ENCODE results near the gene ADGRD1. TPM values are rescaled to one million over a fixed set of nuclear protein-coding genes. Genes with fewer than 3 reads are reported as not detected.

The ADGRD1 gene
- total and polyA plus RNA-seq, 2 of the 8 experiments (the other 6 are each of a cell fraction or from before 2014, with no cell fraction given): 0.36 to 0.48 TPM

DNA sequence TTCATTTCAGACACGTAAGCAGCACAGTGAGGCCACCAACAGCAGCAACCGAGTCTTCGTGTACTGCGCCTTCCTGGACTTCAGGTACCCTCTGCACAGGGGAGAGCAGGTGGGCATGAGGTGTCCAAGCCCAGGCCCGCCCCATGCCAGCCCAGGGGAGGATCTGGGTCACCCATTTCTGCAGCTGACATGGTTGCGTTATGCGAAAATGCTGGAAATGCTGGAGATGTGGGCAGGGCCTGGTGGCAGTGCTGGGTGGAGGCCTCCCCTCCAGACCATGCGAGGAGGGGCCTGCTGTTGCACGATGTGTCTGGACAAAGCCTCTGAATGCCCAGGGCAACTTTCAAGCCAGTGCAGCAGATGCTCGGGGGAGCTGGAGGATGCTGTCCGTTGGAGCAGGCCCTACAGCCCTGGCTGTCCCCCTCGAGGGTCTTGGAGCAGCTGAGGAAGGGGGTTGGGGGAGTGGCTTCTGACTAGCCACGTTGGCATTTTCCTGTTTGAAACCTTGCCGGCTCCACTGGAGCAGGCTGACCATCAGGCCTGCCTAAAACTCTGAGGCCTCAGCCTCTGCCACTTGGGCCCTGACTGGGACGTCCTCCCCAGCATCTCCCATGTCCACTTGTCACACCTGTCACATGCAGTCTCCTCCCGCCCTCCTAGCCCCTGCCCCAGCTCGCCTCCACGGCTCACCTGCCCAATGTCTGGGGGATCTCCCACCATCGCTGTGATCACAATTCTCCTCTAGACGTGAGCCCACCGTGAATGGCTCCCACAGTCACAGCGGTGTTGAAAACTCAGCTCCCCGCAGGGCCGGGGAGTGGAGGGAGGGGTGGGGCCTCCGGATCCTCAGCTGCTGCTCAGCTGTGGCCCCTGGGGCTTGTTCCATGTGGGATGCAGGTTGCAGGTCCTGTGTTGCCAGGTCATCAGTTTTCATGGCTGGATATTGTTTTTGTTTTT, 123.4 kb downstream of the ADGRD1 start (continued):
- TF ChIP-seq, protein P1, sequence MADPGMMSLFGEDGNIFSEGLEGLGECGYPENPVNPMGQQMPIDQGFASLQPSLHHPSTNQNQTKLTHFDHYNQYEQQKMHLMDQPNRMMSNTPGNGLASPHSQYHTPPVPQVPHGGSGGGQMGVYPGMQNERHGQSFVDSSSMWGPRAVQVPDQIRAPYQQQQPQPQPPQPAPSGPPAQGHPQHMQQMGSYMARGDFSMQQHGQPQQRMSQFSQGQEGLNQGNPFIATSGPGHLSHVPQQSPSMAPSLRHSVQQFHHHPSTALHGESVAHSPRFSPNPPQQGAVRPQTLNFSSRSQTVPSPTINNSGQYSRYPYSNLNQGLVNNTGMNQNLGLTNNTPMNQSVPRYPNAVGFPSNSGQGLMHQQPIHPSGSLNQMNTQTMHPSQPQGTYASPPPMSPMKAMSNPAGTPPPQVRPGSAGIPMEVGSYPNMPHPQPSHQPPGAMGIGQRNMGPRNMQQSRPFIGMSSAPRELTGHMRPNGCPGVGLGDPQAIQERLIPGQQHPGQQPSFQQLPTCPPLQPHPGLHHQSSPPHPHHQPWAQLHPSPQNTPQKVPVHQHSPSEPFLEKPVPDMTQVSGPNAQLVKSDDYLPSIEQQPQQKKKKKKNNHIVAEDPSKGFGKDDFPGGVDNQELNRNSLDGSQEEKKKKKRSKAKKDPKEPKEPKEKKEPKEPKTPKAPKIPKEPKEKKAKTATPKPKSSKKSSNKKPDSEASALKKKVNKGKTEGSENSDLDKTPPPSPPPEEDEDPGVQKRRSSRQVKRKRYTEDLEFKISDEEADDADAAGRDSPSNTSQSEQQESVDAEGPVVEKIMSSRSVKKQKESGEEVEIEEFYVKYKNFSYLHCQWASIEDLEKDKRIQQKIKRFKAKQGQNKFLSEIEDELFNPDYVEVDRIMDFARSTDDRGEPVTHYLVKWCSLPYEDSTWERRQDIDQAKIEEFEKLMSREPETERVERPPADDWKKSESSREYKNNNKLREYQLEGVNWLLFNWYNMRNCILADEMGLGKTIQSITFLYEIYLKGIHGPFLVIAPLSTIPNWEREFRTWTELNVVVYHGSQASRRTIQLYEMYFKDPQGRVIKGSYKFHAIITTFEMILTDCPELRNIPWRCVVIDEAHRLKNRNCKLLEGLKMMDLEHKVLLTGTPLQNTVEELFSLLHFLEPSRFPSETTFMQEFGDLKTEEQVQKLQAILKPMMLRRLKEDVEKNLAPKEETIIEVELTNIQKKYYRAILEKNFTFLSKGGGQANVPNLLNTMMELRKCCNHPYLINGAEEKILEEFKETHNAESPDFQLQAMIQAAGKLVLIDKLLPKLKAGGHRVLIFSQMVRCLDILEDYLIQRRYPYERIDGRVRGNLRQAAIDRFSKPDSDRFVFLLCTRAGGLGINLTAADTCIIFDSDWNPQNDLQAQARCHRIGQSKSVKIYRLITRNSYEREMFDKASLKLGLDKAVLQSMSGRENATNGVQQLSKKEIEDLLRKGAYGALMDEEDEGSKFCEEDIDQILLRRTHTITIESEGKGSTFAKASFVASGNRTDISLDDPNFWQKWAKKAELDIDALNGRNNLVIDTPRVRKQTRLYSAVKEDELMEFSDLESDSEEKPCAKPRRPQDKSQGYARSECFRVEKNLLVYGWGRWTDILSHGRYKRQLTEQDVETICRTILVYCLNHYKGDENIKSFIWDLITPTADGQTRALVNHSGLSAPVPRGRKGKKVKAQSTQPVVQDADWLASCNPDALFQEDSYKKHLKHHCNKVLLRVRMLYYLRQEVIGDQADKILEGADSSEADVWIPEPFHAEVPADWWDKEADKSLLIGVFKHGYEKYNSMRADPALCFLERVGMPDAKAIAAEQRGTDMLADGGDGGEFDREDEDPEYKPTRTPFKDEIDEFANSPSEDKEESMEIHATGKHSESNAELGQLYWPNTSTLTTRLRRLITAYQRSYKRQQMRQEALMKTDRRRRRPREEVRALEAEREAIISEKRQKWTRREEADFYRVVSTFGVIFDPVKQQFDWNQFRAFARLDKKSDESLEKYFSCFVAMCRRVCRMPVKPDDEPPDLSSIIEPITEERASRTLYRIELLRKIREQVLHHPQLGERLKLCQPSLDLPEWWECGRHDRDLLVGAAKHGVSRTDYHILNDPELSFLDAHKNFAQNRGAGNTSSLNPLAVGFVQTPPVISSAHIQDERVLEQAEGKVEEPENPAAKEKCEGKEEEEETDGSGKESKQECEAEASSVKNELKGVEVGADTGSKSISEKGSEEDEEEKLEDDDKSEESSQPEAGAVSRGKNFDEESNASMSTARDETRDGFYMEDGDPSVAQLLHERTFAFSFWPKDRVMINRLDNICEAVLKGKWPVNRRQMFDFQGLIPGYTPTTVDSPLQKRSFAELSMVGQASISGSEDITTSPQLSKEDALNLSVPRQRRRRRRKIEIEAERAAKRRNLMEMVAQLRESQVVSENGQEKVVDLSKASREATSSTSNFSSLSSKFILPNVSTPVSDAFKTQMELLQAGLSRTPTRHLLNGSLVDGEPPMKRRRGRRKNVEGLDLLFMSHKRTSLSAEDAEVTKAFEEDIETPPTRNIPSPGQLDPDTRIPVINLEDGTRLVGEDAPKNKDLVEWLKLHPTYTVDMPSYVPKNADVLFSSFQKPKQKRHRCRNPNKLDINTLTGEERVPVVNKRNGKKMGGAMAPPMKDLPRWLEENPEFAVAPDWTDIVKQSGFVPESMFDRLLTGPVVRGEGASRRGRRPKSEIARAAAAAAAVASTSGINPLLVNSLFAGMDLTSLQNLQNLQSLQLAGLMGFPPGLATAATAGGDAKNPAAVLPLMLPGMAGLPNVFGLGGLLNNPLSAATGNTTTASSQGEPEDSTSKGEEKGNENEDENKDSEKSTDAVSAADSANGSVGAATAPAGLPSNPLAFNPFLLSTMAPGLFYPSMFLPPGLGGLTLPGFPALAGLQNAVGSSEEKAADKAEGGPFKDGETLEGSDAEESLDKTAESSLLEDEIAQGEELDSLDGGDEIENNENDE (IDR thresholded peaks at IDR 0.05; ENCODE audit: insufficient replicate concordance, low read length): no peak
- TF ChIP-seq POLR2A (IDR thresholded peaks at IDR 0.05; ENCODE audit: control extremely low read depth in 1 of 2, low read depth in 2 of 2, low read length in 2 of 2): no peak
- TF ChIP-seq, protein P2, sequence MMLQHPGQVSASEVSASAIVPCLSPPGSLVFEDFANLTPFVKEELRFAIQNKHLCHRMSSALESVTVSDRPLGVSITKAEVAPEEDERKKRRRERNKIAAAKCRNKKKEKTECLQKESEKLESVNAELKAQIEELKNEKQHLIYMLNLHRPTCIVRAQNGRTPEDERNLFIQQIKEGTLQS (IDR thresholded peaks at IDR 0.05; ENCODE audit: insufficient read depth, low read depth, low read length): no peak
- no peak for TF ChIP-seq KDM5A (IDR thresholded peaks at IDR 0.05; ENCODE audit: low read length)

Measured in H1 (cell line).